SIG-M5 treated with dmso at 0.1 percent for 504 hours (cell line): ENCODE results near the gene PRPH.
"Not testable (repeated sequence)": the region's sequence is repeated elsewhere in the genome, so short reads cannot be mapped to it uniquely, and the experiment has no call there.

ENCODE experiments used
- DNase-seq: peaks from one replicate; lab custom pipeline; 2025; ENCODE audit not compliant: unreplicated experiment; lab: John Stamatoyannopoulos, UW

The PRPH gene

DNA sequence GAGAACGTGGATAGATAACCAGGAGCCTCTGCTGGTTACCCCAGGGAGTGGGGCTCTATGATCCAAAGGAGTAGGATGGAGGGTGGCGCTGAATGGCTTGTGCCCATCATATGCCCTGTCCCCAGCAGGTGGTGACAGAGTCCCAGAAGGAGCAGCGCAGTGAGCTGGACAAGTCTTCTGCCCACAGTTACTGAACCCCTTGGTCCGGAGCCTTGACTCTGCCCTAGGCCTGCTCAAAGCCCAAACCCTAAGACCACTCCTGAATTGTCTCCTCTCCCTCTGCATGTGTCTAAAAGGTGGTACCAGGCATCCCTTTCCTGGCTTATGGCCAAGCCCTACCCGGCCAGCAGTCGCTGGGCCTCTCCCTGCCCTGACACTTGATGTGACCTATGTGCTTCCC, 3.2 kb downstream of the PRPH start:
- no peak for DNase-seq

- DNase-seq, result no peak
Observed at GRCh38 chr12:49301760-49302159, 6.8 kb downstream of the PRPH start.

- DNase-seq, result no peak
Observed at GRCh38 chr12:49304161-49304560, 9.2 kb downstream of the PRPH start.

GRCh38 chr12:49305762-49306510, 11.0 kb downstream of the PRPH start:
- DNase-seq, result no peak

DNA sequence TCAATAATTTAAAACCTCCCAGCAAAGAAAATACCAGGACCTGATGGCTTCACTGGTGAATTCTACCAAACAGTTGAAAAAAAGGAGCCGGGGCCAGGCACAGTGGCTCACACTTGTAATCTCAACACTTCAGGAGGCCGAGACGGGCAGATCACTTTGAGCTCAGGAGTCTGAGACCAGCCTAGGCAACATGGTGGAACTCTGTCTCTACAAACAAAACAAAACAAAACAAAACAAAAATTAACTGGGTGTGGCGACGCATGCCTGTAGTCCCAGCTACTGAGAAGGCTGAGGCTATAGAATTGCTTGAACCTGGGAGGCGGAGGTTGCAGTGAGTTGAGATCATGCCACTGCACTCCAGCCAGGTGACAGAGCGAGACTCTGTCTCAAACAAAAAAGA, 14.4 kb downstream of the PRPH start:
- DNase-seq, result no peak

GRCh38 chr12:49310451-49311000, 15.6 kb downstream of the PRPH start:
- not testable (repeated sequence) for DNase-seq

- no peak for DNase-seq
Observed at GRCh38 chr12:49314811-49315210, 19.9 kb downstream of the PRPH start.

DNA sequence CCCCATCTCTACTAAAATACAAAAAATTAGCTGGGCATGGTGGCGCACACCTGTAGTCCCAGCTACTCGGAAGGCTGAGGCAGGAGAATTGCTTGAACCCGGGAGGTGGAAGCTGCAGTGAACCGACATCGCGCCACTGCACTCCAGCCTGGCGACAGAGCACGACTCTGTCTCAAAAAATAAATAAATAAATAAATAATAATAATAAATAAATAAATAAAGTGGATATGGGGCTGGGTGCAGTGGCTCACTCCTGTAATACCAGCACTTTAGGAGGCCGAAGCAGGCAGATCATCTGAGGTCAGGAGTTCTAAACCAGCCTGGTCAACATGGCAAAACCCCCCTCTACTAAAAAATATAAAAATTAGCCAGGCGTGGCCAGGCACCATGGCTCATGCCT, 22.2 kb downstream of the PRPH start:
- DNase-seq, result not testable (repeated sequence)

DNA sequence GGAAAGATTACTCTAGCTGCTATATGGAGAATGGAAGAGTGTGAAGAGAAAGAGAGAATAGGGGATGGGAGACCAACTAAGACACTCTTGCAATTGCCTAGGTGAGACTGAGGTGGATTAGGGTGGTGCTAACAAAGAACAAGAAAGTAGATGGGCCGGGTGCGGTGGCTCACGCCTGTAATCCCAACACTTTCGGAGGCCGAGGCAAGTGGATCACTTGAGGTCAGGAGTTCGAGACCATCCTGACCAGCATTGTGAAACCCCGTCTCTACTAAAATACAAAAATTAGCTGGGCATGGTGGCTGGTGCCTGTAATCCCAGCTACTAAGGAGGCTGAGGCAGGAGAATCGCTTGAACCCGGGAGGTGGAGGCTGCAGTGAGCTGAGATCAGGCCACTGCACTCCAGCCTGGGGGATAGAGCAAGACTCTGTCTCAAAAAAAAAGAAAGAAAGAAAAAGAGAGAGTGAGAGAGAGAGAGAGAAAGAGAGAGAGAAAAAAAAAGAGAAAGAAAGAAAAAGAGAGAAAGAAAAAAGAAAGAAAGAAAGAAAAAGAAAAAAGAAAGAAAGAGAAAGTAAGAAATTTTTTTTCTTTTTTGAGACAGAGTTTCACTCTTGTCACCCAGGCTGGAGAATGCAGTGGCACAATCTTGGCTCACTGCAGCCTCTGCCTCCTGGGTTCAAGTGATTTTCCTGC, 25.6 kb downstream of the PRPH start:
- DNase-seq, result not testable (repeated sequence)

- DNase-seq, result no peak
Observed at GRCh38 chr12:49322367-49322707, 27.4 kb downstream of the PRPH start.

DNA sequence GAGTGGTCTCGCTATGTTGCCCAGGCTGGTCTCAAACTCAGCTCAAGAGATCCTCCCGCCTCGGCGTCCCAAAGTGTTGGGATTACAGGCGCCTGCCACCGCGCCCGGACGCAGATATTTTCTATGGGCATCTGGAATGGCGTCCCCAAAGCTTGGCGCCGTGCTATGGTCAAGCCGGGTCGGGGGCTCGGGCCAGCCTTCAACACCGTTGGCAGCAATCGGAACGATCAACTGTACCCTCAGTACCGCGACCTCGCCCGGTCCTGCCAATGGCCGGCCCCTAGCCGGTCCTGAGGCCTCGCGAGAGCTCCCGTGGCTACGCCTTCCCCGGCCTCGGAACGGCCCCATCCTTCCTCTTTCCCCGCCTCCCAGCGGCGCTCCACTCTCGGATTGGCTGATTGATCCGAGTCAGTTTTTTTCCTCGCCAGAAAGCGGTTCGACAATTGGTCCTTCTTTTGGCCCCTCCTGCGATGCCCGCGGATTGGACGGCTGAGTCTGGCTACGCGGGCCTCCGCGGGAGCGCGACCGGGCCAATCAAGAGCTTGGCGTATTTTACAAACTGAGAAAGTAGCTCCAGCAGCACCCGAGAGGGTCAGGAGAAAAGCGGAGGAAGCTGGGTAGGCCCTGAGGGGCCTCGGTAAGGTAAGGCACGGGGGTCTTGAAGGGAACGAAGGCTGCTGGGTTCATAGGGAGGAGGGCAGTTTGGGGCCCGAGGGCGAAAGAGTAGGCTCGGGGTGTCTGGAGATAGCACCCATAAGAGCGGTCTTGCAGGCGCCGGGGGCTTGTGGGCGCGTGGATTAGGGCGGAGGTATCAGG, 28.0 kb downstream of the PRPH start, which contains the start of gene TROAP:
Gene TROAP, plus strand, starts transcription at position 548 of the 816 bp plus-strand sequence. CDS start 354 bp downstream, outside the sequence.
- DNase-seq, result peak; percentile 98

GRCh38 chr12:49323524-49324097, 28.7 kb downstream of the PRPH start:
- DNase-seq, result no peak

- DNase-seq, result no peak
Observed at GRCh38 chr12:49325606-49326005, 30.7 kb downstream of the PRPH start.

DNA sequence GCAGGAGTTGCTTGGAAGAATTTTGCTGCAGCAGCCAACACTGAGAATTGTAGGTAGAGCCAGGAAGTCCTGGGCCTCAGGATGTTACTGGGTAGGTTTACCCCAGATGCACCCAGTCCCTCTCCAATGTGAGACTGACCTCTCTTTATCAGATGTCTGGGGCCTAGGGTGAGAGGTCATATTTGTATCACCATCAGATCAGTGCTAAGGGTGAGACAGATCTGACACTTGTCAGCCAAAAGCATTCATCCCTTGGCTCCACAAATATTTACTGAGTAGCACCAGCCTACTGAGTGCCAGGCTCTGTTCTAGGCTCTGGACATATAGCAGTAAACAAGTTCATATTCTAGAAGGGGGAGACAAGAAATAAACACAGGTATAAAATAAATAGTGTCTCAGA, 32.4 kb downstream of the PRPH start:
- DNase-seq, result no peak

DNA sequence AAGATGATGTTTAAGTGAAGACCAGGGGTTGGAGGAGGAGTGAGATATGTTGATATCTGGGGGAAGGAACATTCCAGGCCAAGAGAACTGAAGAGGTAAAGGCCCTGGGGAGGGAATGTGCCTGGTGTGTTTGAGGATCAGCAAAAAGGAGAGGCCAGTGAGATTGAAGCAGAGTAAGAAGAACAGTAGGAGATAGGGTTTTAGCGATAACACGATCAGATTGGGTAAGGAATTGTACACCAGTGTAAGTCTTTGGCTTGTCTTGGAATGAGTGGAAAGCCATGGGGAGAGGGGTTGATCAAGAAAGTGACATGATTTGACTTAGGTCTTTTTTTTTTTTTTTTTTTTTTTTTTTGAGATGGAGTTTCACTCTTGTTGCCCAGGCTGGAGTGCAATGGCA, 32.9 kb downstream of the PRPH start:
- no peak for DNase-seq

DNA sequence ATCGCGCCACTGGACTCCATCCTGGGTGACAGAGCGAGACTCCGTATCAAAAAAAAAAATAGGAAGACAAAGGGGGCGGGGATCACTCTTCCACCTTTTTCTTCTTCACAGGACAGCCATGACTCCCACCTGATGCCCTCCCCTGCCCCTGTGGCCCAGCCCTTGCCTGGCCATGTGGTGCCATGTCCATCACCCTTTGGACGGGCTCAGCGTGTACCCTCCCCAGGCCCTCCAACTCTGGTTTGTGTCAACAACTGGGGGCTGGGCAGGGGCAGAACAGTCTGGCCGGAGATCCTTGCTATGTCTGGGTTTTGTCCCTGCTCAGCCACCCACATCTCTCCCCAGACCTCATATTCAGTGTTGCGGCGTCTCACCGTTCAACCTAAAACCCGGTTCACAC, 33.9 kb downstream of the PRPH start:
- DNase-seq, result no peak

- DNase-seq, result no peak
Observed at GRCh38 chr12:49330032-49330619, 35.2 kb downstream of the PRPH start.

GRCh38 chr12:49330631-49331379, 35.9 kb downstream of the PRPH start:
- no peak for DNase-seq

DNA sequence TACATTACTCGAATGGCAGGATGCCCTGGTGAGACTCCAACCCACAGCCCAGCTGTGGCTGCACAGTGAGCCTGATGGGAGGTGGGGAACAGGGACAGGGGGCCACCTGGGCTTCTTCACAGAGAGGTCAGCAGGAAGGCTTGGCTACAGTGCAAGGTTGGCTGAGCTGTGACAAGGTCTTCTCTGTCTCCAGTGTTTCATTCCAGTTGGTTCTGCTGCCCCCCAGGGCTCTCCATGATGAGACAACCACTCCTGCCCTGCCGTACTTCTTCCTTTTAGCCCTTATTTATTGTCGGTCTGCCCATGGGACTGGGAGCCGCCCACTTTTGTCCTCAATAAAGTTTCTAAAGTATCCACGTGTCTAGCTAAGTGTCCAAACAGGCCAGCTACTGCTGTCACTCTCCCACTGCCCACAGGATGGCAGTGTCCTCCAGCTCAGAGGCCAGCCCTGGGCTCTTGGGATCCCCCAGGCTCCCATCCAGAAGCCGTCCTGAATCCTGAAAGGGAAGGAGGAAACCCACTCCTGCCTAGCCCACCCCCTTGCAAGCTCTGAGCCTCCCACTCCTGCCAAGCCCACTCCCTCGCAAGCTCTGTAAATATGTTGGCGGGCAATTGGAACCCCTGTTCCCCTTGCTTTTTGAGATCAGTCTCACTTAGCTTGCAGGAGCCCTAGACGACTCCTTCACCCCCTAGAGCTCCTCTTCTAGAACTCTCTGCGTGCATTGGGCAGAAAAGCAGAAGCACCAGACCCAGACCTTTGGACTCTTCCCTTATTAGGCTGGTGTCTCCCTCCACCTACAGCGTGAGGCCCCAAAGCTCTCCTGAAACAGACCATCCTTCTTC, 36.7 kb downstream of the PRPH start:
- DNase-seq, result peak; percentile 43
